WERI-Rb-1 (cell line): ENCODE measurements around the gene PDCD1LG2.

Experiments
- DNase-seq: peaks from one replicate; pipeline ENCODE4 v3.0.0-alpha.2; 2020
- H3K27ac ChIP-seq: fragments of 250-450 bp; sonication (Bioruptor Pico); 2 replicates; pipeline ENCODE4 v1.5.1; 2020; ENCODE audit warnings: mild to moderate bottlenecking, moderate library complexity
- H3K27me3 ChIP-seq: fragments of 250-450 bp; sonication (Bioruptor Pico); 2 replicates; pipeline ENCODE4 v1.5.1; 2021; ENCODE audit warnings: mild to moderate bottlenecking, low read depth, moderate library complexity; ENCODE audit not compliant: insufficient read depth, severe bottlenecking
- H3K36me3 ChIP-seq: fragments of 250-450 bp; sonication (Bioruptor Pico); 2 replicates; pipeline ENCODE4 v1.5.1; 2020; ENCODE audit warnings: mild to moderate bottlenecking, moderate library complexity
- H3K4me3 ChIP-seq: 2 replicates; pipeline ENCODE4 v1.5.1; 2011; ENCODE audit warnings: low read depth, mild to moderate bottlenecking, control low read depth, low read length
- H3K9me3 ChIP-seq: fragments of 250-450 bp; sonication (Bioruptor Pico); 2 replicates; pipeline ENCODE4 v1.5.1; 2021; ENCODE audit warnings: mild to moderate bottlenecking, moderate library complexity; ENCODE audit not compliant: severe bottlenecking
- TF ChIP-seq, protein P1 (sequence below): IDR thresholded peaks from 2 replicates; pipeline ENCODE4 v1.5.1; 2011; ENCODE audit warnings: low read depth, mild to moderate bottlenecking, control low read depth, inconsistent platforms, low read length

The PDCD1LG2 gene

DNA sequence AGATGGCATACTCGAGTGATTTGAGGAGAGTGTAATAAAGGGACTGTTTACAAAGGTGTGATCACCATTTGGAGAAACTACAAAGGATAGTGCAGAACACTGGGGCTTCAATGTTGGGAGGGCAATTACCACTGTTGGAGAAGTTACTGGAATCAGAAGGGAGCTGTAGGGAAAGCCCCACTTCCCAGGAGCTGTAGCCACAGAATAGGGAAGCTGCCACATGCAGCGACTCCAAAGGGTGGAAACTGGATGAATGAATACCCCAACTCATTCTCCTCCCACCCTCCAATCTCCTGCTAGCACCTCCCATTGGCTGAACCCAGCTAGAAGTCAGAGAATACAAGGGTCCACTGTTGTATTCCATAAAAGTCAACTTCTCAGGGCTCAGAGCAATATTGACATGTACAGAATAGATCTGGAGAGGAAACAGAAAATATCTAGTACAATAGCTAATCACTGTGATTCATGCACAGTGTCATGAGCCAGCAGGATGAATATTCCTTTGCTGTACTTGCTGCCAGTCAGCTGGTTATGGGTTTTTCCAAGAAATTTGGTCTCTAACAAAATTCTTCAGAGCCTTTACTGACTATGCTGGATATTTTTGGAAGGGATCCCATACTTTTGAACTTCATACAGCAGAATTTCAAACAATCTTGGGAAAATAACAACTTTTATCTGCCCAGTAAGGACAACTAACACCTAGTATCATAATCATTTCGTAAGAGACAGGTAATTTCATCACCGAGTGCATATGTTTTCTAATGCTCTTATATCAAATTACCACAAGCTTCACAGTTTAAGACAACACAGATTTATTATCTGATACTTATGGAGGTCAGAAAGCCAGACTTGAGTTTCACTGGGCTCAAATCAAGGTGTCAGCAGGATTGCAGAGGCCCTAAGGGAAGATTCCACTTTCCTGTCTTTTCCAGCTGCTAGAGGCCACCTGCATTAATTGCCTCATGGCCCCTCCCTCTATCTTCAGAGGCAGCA lies 39.6 kb downstream of the PDCD1LG2 start:
- H3K27ac ChIP-seq = no peak overlapping the region
- H3K9me3 ChIP-seq = no peaks in the 10 kb centered on the region
- no peak for DNase-seq
- H3K36me3 ChIP-seq = no peaks in the 10 kb centered on the region
- no peaks in the 10 kb centered on the region for H3K27me3 ChIP-seq
- no peak overlapping the region for H3K4me3 ChIP-seq
- TF ChIP-seq, protein P1, sequence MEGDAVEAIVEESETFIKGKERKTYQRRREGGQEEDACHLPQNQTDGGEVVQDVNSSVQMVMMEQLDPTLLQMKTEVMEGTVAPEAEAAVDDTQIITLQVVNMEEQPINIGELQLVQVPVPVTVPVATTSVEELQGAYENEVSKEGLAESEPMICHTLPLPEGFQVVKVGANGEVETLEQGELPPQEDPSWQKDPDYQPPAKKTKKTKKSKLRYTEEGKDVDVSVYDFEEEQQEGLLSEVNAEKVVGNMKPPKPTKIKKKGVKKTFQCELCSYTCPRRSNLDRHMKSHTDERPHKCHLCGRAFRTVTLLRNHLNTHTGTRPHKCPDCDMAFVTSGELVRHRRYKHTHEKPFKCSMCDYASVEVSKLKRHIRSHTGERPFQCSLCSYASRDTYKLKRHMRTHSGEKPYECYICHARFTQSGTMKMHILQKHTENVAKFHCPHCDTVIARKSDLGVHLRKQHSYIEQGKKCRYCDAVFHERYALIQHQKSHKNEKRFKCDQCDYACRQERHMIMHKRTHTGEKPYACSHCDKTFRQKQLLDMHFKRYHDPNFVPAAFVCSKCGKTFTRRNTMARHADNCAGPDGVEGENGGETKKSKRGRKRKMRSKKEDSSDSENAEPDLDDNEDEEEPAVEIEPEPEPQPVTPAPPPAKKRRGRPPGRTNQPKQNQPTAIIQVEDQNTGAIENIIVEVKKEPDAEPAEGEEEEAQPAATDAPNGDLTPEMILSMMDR = no peak

DNA sequence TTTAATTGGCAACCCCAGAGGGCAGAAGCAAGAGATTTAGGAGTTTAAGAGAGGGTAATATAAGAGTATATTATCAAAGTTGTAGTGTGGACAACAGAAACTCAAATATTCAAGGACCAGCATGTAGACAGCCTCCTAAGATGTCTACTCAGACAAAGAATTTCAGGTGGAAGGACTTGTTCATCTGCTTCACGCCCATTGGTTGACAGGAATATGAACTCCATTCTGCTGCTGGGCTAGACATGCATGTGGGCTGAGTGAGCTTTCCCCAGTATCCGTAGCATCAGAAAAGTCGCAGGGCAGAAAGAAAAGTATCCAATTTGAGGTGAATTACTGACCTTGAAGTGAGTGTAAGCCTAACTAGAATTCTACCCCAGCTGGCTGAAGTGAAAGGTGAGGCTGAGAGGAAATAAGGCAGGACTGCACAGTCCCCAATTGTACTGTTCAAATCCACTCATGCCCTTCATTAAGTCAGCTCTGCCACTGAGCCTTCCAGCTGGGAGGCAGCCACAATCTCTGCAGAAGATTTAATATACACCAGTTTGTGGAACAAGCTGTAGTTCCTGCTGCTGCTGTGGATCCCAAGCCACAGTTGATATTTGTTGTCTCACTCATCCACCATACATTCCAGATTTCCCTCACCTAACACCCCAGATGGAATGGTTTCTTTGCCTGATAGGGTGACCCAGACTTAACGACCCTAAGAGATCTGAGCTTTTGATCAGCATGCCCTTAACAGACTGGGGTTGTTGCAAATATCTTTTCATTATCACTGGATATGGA lies 41.2 kb downstream of the PDCD1LG2 start:
- H3K27ac ChIP-seq = no peak overlapping the region
- TF ChIP-seq, protein P1 = no peak
- no peak for DNase-seq

DNA sequence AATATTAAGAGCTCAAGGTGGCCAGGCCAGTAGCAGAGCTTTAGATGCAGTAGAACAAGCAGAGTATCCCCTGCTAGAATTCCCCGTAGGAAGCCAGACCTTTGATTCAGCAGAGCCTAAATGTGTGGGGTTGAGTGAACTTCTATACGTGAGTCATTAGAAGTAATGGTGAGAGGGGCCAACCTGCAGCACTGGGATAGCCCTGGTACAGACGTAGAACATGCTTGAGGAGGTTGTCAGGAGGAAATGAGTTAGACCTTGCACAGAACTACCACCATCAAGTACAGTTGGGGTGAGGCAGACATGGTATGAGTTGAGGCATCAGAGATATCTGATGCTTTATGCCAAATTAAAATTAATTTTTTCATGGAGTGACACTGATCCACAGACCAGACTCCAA lies 42.0 kb downstream of the PDCD1LG2 start:
- no peak for DNase-seq
- Histone ChIP-seq H3K9me3 (no peaks in the 10 kb centered on the region), H3K4me3 (no peak overlapping the region), H3K27ac (no peak overlapping the region), H3K36me3 (no peaks in the 10 kb centered on the region), H3K27me3 (no peaks in the 10 kb centered on the region)
- TF ChIP-seq, protein P1 = no peak

More for the DNA sequence above, 41.2 kb downstream of the PDCD1LG2 start:
- no peaks in the 10 kb centered on the region for H3K9me3 ChIP-seq
- H3K4me3 ChIP-seq = no peak overlapping the region
- no peaks in the 10 kb centered on the region for H3K36me3 ChIP-seq
- H3K27me3 ChIP-seq = no peaks in the 10 kb centered on the region

DNA sequence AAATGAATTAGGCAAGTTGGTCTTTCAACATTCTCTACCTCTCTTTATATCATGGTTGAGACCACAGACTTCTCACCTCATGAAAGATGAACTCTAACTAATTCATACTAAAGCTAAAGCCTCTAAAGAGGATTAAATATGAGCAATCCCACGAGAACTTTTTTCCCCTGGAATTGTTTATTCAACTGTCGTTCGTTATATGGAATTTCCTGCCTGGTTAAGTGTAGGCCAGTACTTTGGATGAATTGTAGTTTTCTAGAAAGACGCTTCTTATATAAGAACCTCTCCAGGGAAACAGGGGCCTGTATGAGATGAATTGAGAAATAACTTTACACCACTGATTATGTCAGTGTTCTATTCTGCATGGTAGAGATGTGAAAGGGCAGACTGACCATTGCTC lies 42.9 kb downstream of the PDCD1LG2 start:
- no peaks in the 10 kb centered on the region for H3K27me3 ChIP-seq
- H3K4me3 ChIP-seq = no peak overlapping the region

DNA sequence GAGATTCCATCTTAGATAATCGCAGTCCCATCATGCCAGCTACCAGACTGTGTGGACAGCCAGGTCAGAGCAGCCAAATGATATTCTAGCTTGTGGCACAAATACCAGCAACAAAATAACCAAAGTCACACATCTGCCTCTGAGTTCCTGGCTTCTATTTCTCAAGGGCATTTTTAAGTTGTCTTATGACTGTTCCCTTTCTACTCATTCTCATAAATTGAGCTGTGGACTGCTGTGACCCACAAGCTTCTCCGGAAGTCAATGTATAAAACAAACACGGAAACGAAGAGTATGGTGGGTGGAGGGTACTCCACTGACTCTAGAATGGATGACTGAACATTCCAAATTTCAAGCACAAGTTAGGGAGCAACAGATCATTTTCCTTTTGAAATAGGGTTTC lies 43.9 kb downstream of the PDCD1LG2 start:
- TF ChIP-seq, protein P1 = no peak
- no peaks in the 10 kb centered on the region for H3K36me3 ChIP-seq
- DNase-seq = no peak
- no peaks in the 10 kb centered on the region for H3K27me3 ChIP-seq
- no peak overlapping the region for H3K4me3 ChIP-seq
- no peaks in the 10 kb centered on the region for H3K9me3 ChIP-seq
- no peak overlapping the region for H3K27ac ChIP-seq

More for the DNA sequence above, 42.9 kb downstream of the PDCD1LG2 start:
- Histone ChIP-seq H3K9me3 (no peaks in the 10 kb centered on the region), H3K36me3 (no peaks in the 10 kb centered on the region), H3K27ac (no peak overlapping the region)
- no peak for DNase-seq
- TF ChIP-seq, protein P1 = no peak
